ENCODE measurements around the gene CITED2. TPM values are rescaled to one million over a fixed set of nuclear protein-coding genes. Genes with fewer than 3 reads are reported as not detected.

The CITED2 gene
- total RNA-seq, 1 experiment from 2014 or later, result 365 TPM

DNA sequence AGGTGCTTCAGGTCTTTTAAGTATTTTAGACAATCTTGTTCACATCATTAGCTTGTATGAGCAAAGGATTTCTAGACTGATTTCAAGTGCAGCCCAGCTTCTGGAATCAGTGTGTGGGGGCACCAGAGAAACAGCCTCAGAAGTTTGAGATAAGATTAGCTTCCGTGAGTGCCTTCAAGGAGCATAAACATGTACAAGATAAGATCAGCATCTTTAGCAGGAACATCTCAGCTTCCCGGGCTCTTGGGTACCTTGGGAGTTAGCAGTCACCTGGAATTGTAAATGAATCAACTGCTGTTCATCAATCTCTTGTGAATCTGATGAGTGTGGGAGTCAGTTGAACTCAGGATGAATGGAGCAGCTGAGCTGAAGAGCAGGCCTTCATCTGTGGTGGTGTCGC, 12.0 kb upstream of the CITED2 start:
- Histone ChIP-seq H3K27ac (ENCODE audit: low read depth, low read length, poor library complexity, severe bottlenecking) (no peak overlapping the region), H3K9me3 (ENCODE audit: low read depth, low read length, poor library complexity, severe bottlenecking) (no peaks in the 10 kb centered on the region), H3K4me3 (ENCODE audit: low read depth, low read length, poor library complexity, severe bottlenecking) (no peak overlapping the region), H3K36me3 (ENCODE audit: insufficient read depth, low read length, poor library complexity, severe bottlenecking) (no peaks in the 10 kb centered on the region), H3K27me3 (replicated peaks; ENCODE audit: insufficient read depth, low read depth, low read length, poor library complexity) (no peaks in the 10 kb centered on the region), H3K4me1 (ENCODE audit: insufficient read depth, low read length, poor library complexity, severe bottlenecking) (no peaks in the 10 kb centered on the region)
- no TSS peak for BruUV-seq (replicated peaks)
- intact Hi-C loops (cut with micrococcal nuclease; ENCODE audit: unreplicated experiment), result no loop called here
- TF ChIP-seq CTCF (conservative IDR thresholded peaks at IDR 0.05; ENCODE audit: low read depth, low read length) (no peak), EZH2 (IDR thresholded peaks at IDR 0.05; ENCODE audit: borderline replicate concordance, low read depth, low read length, poor library complexity, severe bottlenecking) (no peak)
- ChIA-PET POLR2A (ENCODE audit: low non-redundant PET) (no interaction called here), CTCF (no interaction called here)
- DNase-seq (ENCODE audit: low spot score), result no peak

DNA sequence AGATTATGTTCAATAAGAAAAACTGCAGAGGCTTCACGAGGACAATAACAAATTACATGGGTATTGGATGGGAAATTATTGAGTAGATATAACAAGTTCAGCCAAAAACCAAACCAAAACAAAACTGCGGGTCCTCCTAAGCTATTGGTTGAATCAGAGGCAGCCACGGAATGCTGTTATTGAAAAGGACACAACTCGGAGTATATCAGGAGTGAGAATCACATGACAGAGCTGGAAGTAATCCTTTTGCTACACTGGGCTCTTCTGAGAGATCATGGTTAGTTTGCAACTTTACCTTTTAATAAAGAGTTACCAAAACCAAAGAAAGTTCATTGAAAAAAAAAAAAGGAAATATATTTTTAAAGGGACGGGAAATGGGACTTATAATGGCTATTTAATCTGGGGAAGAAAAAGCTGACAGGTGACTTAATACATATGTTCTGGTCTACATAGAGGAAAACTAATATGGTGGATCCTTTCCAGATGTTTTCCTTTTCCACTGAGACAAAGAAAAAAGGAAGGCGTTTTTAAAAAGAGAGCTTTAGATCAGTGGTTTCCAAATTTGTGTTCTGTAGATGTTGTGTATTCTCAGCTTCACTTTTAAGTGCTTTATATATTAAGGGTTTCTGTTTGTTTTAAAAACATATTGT, 6.9 kb upstream of the CITED2 start:
- CTCF ChIA-PET, result interaction anchor here (0.6 kb wide), 1 partner anchor 13 kb away, joined by 5 read pairs; no protein-coding TSS in a partner anchor

DNA sequence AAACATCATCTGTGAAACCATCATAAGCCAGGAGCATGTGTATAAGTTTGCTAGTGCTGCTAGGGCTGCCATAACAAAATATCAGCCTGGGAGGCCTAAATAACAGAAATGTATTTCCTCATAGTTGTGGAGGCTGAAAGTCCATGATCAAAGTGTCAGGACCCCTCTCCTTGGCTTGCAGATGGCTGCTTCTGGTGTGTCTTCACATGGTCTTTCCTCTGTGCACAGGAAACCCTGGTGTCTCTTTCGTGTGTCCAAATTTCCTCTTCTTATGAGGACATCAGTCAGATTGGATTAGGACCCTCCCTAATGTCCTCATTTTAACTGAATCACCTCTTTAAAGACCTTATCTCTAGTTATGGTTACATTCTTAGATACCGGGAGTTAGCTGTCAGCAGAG, 6.2 kb upstream of the CITED2 start:
- CTCF ChIA-PET, result no interaction called here
- no peaks in the 10 kb centered on the region for H3K36me3 ChIP-seq (ENCODE audit: insufficient read depth, low read length, poor library complexity, severe bottlenecking)

More for the DNA sequence above, 6.9 kb upstream of the CITED2 start:
- DNase-seq (ENCODE audit: low spot score), result no peak
- no peaks in the 10 kb centered on the region for H3K9me3 ChIP-seq (ENCODE audit: low read depth, low read length, poor library complexity, severe bottlenecking)
- no peak overlapping the region for H3K4me3 ChIP-seq (ENCODE audit: low read depth, low read length, poor library complexity, severe bottlenecking)
- TF ChIP-seq EZH2 (IDR thresholded peaks at IDR 0.05; ENCODE audit: borderline replicate concordance, low read depth, low read length, poor library complexity, severe bottlenecking), result no peak
- H3K36me3 ChIP-seq (ENCODE audit: insufficient read depth, low read length, poor library complexity, severe bottlenecking), result no peaks in the 10 kb centered on the region
- intact Hi-C loops (cut with micrococcal nuclease; ENCODE audit: unreplicated experiment), result no loop called here
- H3K27ac ChIP-seq (ENCODE audit: low read depth, low read length, poor library complexity, severe bottlenecking), result no peak overlapping the region
- no peaks in the 10 kb centered on the region for H3K27me3 ChIP-seq (replicated peaks; ENCODE audit: insufficient read depth, low read depth, low read length, poor library complexity)
- no TSS peak for BruUV-seq (replicated peaks)
- POLR2A ChIA-PET (ENCODE audit: low non-redundant PET), result no interaction called here
- peaks cover 4% of the 10 kb centered on the region for H3K4me1 ChIP-seq (ENCODE audit: insufficient read depth, low read length, poor library complexity, severe bottlenecking)

More for the DNA sequence above, 6.2 kb upstream of the CITED2 start:
- no peak overlapping the region for H3K27ac ChIP-seq (ENCODE audit: low read depth, low read length, poor library complexity, severe bottlenecking)
- BruUV-seq (replicated peaks), result no TSS peak
- H3K9me3 ChIP-seq (ENCODE audit: low read depth, low read length, poor library complexity, severe bottlenecking), result no peaks in the 10 kb centered on the region
- no peak for TF ChIP-seq EZH2 (IDR thresholded peaks at IDR 0.05; ENCODE audit: borderline replicate concordance, low read depth, low read length, poor library complexity, severe bottlenecking)
- TF ChIP-seq CTCF (conservative IDR thresholded peaks at IDR 0.05; ENCODE audit: low read depth, low read length), result no peak
- H3K4me3 ChIP-seq (ENCODE audit: low read depth, low read length, poor library complexity, severe bottlenecking), result no peak overlapping the region
- intact Hi-C loops (cut with micrococcal nuclease; ENCODE audit: unreplicated experiment), result no loop called here
- POLR2A ChIA-PET (ENCODE audit: low non-redundant PET), result no interaction called here
- peaks cover 7% of the 10 kb centered on the region for H3K4me1 ChIP-seq (ENCODE audit: insufficient read depth, low read length, poor library complexity, severe bottlenecking)
- no peaks in the 10 kb centered on the region for H3K27me3 ChIP-seq (replicated peaks; ENCODE audit: insufficient read depth, low read depth, low read length, poor library complexity)
- DNase-seq (ENCODE audit: low spot score), result no peak

Measured in A673 (cell line).